Osteoblast (primary cell): Measurements from ENCODE around the gene MGST3. TPM values are rescaled to one million over a fixed set of nuclear protein-coding genes. Genes with fewer than 3 reads are reported as not detected.
"Not testable (repeated sequence)": the region's sequence is repeated elsewhere in the genome, so short reads cannot be mapped to it uniquely, and the experiment has no call there.

Source experiments
- DNase-seq: peaks from one replicate; pipeline ENCODE4 v3.0.0; 2011; ENCODE audit warnings: low spot score, mixed read lengths; ENCODE audit not compliant: insufficient read length; ENCODE audit errors: missing footprints
- H2AFZ ChIP-seq: 2 replicates; pipeline ENCODE4 v1.6.0; 2011; ENCODE audit warnings: mild to moderate bottlenecking, low read length
- H3K27ac ChIP-seq: 2 replicates; pipeline ENCODE4 v1.5.1; 2011; ENCODE audit warnings: mild to moderate bottlenecking, low read depth, low read length, moderate library complexity
- H3K27me3 ChIP-seq: 2 replicates; pipeline ENCODE4 v1.6.0; 2012; ENCODE audit warnings: mild to moderate bottlenecking, control low read depth, inconsistent platforms, low read length, moderate library complexity; ENCODE audit not compliant: insufficient read depth
- H3K36me3 ChIP-seq: 2 replicates; pipeline ENCODE4 v1.5.1; 2011; ENCODE audit warnings: mild to moderate bottlenecking, low read length, control low read depth, moderate library complexity; ENCODE audit not compliant: insufficient read depth
- H3K4me1 ChIP-seq: 2 replicates; pipeline ENCODE4 v1.5.1; 2011; ENCODE audit warnings: mild to moderate bottlenecking, low read length, control low read depth, moderate library complexity; ENCODE audit not compliant: insufficient read depth
- H3K4me2 ChIP-seq: 2 replicates; pipeline ENCODE4 v1.6.0; 2011; ENCODE audit warnings: mild to moderate bottlenecking, low read length; ENCODE audit not compliant: insufficient read depth
- H3K4me3 ChIP-seq: fragments of 200-600 bp; sonication (generic); 3 replicates; pipeline ENCODE4 v1.5.1; 2012; ENCODE audit warnings: mild to moderate bottlenecking, low read length, inconsistent platforms; ENCODE audit not compliant: insufficient read depth
- H3K79me2 ChIP-seq: 2 replicates; pipeline ENCODE4 v1.6.0; 2012; ENCODE audit warnings: mild to moderate bottlenecking, low read length, control low read depth, inconsistent platforms; ENCODE audit not compliant: insufficient read depth
- H3K9me3 ChIP-seq: 2 replicates; pipeline ENCODE4 v1.5.1; 2011; ENCODE audit warnings: low read depth, low read length, control low read depth
- H4K20me1 ChIP-seq: 2 replicates; pipeline ENCODE4 v1.6.0; 2012; ENCODE audit warnings: mild to moderate bottlenecking, low read length, control low read depth; ENCODE audit not compliant: insufficient read depth
- total RNA-seq: library from RNA; depleted of rRNA; stranded (reverse); fragments of >200 nt; gene quantifications from 2 replicates; pipeline ENCODE4 v1.2.3, GENCODE V29; 2012
- TF ChIP-seq, protein P1 (sequence below): IDR thresholded peaks from 2 replicates; pipeline ENCODE4 v1.5.1; 2011; ENCODE audit warnings: mild to moderate bottlenecking, low read depth, low read length, moderate library complexity; ENCODE audit errors: extremely low read depth

MGST3 gene
- total RNA-seq, 1 donor = 128 TPM

- H3K4me2 ChIP-seq = no peak overlapping the region
- TF ChIP-seq, protein P1, sequence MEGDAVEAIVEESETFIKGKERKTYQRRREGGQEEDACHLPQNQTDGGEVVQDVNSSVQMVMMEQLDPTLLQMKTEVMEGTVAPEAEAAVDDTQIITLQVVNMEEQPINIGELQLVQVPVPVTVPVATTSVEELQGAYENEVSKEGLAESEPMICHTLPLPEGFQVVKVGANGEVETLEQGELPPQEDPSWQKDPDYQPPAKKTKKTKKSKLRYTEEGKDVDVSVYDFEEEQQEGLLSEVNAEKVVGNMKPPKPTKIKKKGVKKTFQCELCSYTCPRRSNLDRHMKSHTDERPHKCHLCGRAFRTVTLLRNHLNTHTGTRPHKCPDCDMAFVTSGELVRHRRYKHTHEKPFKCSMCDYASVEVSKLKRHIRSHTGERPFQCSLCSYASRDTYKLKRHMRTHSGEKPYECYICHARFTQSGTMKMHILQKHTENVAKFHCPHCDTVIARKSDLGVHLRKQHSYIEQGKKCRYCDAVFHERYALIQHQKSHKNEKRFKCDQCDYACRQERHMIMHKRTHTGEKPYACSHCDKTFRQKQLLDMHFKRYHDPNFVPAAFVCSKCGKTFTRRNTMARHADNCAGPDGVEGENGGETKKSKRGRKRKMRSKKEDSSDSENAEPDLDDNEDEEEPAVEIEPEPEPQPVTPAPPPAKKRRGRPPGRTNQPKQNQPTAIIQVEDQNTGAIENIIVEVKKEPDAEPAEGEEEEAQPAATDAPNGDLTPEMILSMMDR = no peak
- H3K9me3 ChIP-seq = no peaks in the 10 kb centered on the region
- H3K27me3 ChIP-seq = no peaks in the 10 kb centered on the region
- H3K36me3 ChIP-seq = peaks cover 56% of the 10 kb centered on the region
- no peak overlapping the region for H2AFZ ChIP-seq
- H4K20me1 ChIP-seq = no peaks in the 10 kb centered on the region
- H3K79me2 ChIP-seq = peaks cover 23% of the 10 kb centered on the region
- no peak overlapping the region for H3K27ac ChIP-seq
- H3K4me1 ChIP-seq = no peaks in the 10 kb centered on the region
- DNase-seq = no peak
- no peak overlapping the region for H3K4me3 ChIP-seq
Observed at GRCh38 chr1:165678509-165678908, 47.5 kb downstream of the MGST3 start.

- Histone ChIP-seq H4K20me1 (no peaks in the 10 kb centered on the region), H3K4me3 (no peak overlapping the region), H2AFZ (no peak overlapping the region), H3K9me3 (no peaks in the 10 kb centered on the region), H3K79me2 (peaks cover 31% of the 10 kb centered on the region), H3K27ac (no peak overlapping the region), H3K4me1 (no peaks in the 10 kb centered on the region), H3K27me3 (no peaks in the 10 kb centered on the region), H3K36me3 (peaks cover 52% of the 10 kb centered on the region), H3K4me2 (no peak overlapping the region)
- TF ChIP-seq, protein P1 = no peak
- DNase-seq = no peak
Observed at GRCh38 chr1:165679282-165680036, 48.4 kb downstream of the MGST3 start.

- Histone ChIP-seq H3K4me3 (no peak overlapping the region), H2AFZ (no peak overlapping the region), H3K79me2 (peaks cover 40% of the 10 kb centered on the region), H4K20me1 (peaks cover 3% of the 10 kb centered on the region), H3K36me3 (peaks cover 57% of the 10 kb centered on the region), H3K4me1 (no peaks in the 10 kb centered on the region), H3K9me3 (no peaks in the 10 kb centered on the region), H3K4me2 (no peak overlapping the region), H3K27ac (no peak overlapping the region), H3K27me3 (no peaks in the 10 kb centered on the region)
- TF ChIP-seq, protein P1 = no peak
- no peak for DNase-seq
Observed at GRCh38 chr1:165680303-165680702, 49.3 kb downstream of the MGST3 start.

GRCh38 chr1:165680773-165681172 lies 49.7 kb downstream of the MGST3 start:
- H3K4me3 ChIP-seq, H3K9me3 ChIP-seq, H3K27me3 ChIP-seq, H2AFZ ChIP-seq, H3K27ac ChIP-seq, H3K4me1 ChIP-seq, H4K20me1 ChIP-seq, DNase-seq, H3K4me2 ChIP-seq: not testable (repeated sequence)
- peaks cover 59% of the 10 kb centered on the region for H3K36me3 ChIP-seq
- peaks cover 44% of the 10 kb centered on the region for H3K79me2 ChIP-seq
